ENCODE measurements around the gene NAT9.

The NAT9 gene

DNA sequence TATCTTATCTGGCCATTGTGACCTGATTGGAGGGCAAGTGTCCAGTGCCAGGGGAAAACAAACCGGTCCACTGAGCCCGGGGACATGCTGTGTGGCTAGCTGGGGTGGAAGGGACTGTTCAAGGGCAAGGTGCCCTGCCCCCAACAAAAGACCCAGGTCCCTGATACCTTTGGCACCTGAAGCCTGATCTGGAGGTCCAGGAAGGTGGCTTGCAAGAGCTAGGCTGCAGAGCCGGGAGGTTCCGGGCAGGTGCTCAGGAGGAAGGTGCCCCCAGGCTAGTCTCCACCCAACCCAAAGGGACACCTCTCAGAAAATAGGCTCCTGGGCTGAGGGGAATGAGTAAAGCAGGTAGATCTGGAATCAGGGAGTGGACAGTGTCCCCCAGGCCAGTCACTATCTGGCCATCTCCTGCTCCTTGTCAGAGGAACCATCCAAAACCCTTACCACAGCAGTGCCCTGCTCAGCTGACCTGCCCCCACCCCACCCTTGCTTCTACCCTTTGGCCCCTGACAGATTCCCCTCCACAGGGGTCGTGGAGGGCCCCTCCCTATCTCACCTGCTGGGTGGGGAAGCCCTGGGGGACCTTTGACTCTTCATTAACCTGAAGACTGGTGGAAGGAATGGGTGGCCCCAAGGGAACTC, 6.2 kb downstream of the NAT9 start:
- TF ChIP-seq, protein P1, sequence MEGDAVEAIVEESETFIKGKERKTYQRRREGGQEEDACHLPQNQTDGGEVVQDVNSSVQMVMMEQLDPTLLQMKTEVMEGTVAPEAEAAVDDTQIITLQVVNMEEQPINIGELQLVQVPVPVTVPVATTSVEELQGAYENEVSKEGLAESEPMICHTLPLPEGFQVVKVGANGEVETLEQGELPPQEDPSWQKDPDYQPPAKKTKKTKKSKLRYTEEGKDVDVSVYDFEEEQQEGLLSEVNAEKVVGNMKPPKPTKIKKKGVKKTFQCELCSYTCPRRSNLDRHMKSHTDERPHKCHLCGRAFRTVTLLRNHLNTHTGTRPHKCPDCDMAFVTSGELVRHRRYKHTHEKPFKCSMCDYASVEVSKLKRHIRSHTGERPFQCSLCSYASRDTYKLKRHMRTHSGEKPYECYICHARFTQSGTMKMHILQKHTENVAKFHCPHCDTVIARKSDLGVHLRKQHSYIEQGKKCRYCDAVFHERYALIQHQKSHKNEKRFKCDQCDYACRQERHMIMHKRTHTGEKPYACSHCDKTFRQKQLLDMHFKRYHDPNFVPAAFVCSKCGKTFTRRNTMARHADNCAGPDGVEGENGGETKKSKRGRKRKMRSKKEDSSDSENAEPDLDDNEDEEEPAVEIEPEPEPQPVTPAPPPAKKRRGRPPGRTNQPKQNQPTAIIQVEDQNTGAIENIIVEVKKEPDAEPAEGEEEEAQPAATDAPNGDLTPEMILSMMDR (IDR thresholded peaks at IDR 0.05; ENCODE audit: control insufficient read depth, insufficient read depth, low read depth, low read length, missing control alignments) = no peak
- DNase-seq (ENCODE audit: low read depth) = no peak
- H3K4me3 ChIP-seq (ENCODE audit: control insufficient read depth, low read depth, low read length) = no peak overlapping the region

DNA sequence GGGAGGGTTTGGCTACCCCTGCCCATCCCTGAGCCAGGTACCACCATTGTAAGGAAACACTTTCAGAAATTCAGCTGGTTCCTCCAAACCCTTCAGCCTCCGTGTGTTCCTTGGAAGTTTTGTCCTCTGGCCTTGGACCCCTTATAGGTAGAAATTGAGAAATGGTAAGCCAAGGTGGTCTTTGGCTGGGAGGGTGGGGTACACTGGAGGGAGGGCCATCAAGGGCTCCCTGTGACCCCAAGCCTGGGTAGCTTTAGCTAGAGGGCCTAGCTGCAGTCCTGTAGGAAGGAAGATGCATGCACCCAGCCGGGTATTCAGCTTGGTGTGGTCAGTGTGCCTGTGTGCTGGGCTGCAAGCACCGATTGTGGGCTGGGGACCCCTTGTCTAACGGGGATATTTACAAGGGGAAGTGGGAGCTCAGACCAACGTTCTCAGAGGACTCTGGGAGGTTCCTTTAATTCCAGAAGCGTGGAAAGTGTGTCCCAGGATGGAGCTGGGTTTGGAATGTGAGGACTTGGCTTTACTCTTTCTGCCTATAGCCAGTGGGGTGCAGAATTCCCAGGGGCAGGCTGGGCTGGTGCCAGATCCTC, 6.8 kb downstream of the NAT9 start:
- no peak for DNase-seq (ENCODE audit: low read depth)
- no peak overlapping the region for H3K4me3 ChIP-seq (ENCODE audit: control insufficient read depth, low read depth, low read length)
- TF ChIP-seq, protein P1 (IDR thresholded peaks at IDR 0.05; ENCODE audit: control insufficient read depth, insufficient read depth, low read depth, low read length, missing control alignments) = no peak

DNA sequence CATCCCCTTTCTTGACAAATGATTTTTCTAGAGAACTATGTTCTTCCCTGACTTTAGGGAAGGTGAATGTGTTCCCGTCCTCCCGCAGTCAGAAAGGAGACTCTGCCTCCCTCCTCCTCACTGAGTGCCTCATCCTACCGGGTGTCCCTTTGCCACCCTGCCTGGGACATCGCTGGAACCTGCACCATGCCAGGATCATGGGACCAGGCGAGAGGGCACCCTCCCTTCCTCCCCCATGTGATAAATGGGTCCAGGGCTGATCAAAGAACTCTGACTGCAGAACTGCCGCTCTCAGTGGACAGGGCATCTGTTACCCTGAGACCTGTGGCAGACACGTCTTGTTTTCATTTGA, 7.4 kb downstream of the NAT9 start:
- TF ChIP-seq, protein P1 (IDR thresholded peaks at IDR 0.05; ENCODE audit: control insufficient read depth, insufficient read depth, low read depth, low read length, missing control alignments) = no peak
- H3K4me3 ChIP-seq (ENCODE audit: control insufficient read depth, low read depth, low read length) = no peak overlapping the region
- DNase-seq (ENCODE audit: low read depth) = no peak

DNA sequence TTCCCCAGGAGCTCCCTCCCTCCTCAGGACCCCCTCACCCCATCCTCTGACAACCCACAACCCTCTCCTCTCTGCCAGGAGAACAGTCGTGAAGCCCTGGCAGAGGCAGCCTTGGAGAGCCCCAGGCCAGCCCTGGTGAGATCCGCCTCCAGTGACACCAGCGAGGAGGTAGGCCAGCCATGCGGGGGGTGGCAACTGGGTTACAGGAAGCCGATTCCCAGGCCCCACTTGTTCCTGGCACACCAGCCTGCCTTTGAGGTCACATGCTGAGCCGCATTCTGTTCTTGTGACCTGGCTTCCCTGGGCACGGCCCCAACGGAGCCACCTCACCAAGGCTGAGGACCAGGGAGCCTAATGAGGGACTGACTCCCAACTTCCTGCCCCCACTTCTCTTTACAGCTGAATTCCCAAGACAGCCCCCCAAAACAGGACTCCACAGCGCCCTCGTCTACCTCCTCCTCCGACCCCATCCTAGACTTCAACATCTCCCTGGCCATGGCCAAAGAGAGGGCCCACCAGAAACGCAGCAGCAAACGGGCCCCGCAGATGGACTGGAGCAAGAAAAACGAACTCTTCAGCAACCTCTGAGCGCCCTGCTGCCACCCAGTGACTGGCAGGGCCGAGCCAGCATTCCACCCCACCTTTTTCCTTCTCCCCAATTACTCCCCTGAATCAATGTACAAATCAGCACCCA, 7.9 kb downstream of the NAT9 start:
- no peak for DNase-seq (ENCODE audit: low read depth)
- no peak overlapping the region for H3K4me3 ChIP-seq (ENCODE audit: control insufficient read depth, low read depth, low read length)
- TF ChIP-seq, protein P1 (IDR thresholded peaks at IDR 0.05; ENCODE audit: control insufficient read depth, insufficient read depth, low read depth, low read length, missing control alignments) = no peak

DNA sequence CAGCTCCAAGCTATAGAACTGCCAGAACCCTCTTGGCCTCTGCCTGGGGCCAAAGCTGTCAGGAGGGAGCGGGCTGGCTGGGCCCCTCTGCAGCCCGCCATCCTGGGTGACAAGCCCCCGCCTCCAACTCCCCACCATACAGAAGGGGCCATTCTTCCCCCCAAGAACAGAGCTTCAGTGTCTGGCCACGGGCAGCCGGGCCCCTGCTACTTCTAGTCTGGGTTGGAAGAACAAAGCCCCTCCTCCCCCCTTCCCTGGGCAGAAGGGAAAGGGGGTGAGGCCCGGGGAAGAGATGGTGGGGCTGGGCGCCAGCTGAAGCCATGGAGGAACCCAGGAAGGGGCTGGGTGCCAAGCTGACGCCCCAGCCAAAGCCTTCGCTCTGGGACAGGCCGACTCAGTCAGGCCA, 9.0 kb downstream of the NAT9 start:
- no peak for DNase-seq (ENCODE audit: low read depth)
- H3K4me3 ChIP-seq (ENCODE audit: control insufficient read depth, low read depth, low read length) = no peak overlapping the region
- TF ChIP-seq, protein P1 (IDR thresholded peaks at IDR 0.05; ENCODE audit: control insufficient read depth, insufficient read depth, low read depth, low read length, missing control alignments) = no peak

DNA sequence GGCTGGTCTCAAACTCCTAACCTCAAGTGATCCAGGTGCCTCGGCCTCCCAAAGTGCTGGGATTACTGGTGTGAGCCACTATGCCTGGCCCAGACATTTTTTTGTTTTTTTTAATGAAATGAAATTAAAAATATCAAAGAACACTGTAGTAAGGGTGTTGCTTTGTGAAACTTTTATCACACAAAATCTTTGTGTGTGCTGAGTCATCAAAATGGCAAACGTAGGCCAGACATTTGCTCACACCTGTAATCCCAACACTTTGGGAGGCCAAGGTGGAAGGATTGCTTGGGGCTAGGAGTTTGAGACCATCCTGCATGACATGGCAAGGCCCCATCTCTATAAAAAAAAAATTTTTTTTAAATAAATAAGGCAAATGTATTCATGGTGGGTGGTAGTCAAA, 9.7 kb downstream of the NAT9 start:
- DNase-seq (ENCODE audit: low read depth) = no peak
- no peak overlapping the region for H3K4me3 ChIP-seq (ENCODE audit: control insufficient read depth, low read depth, low read length)
- TF ChIP-seq, protein P1 (IDR thresholded peaks at IDR 0.05; ENCODE audit: control insufficient read depth, insufficient read depth, low read depth, low read length, missing control alignments) = no peak
